IMR-90 (cell line): Measurements from ENCODE around the gene KLHL29. TPM values are rescaled to one million over a fixed set of nuclear protein-coding genes. Genes with fewer than 3 reads are reported as not detected.

Experiments used
- ATAC-seq: fragments of 200-7000 bp; cut with Tn5 transposase; 2 replicates; pipeline ENCODE4 v1.9.1; 2020; ENCODE audit warnings: low read depth, mild to moderate bottlenecking, moderate library complexity
- BruUV-seq: library from RNA; stranded (reverse); fragments of 400-500 nt; replicated peaks from 2 replicates; lab custom pipeline; 2021; lab: Mats Ljungman, UMichigan
- CTCF ChIA-PET: fragments of 300-600 bp; formaldehyde crosslinking; extraction: SDS; loops from one replicate; lab custom pipeline; 2021; ENCODE audit warnings: antibody characterized with exemption; lab: Yijun Ruan, JAX
- POLR2A ChIA-PET: fragments of 300-600 bp; sonication (Branson Sonifier 250); formaldehyde crosslinking; loops from one replicate; lab custom pipeline; 2022; ENCODE audit warnings: antibody characterized with exemption; ENCODE audit not compliant: unreplicated experiment; lab: Charles Lee
- DNase-seq: peaks from one replicate; pipeline ENCODE4 v3.0.0; 2013
- H2AFZ ChIP-seq: replicated peaks from 2 replicates; pipeline ENCODE3; 2013; ENCODE audit warnings: low read length, mild to moderate bottlenecking; ENCODE audit not compliant: poor library complexity
- H2AK5ac ChIP-seq: 2 replicates; pipeline ENCODE4 v1.6.1; 2013; ENCODE audit warnings: low read depth, low read length, inconsistent platforms
- H2AK9ac ChIP-seq: replicated peaks from 2 replicates; pipeline ENCODE3; 2013; ENCODE audit warnings: mild to moderate bottlenecking, low read depth, low read length, moderate library complexity; ENCODE audit not compliant: poor library complexity
- H2BK120ac ChIP-seq: 2 replicates; pipeline ENCODE4 v1.6.1; 2013; ENCODE audit warnings: low read depth, low read length, inconsistent platforms
- H2BK15ac ChIP-seq: 3 replicates; pipeline ENCODE4 v1.6.1; 2013; ENCODE audit warnings: low read depth, low read length, inconsistent platforms
- H2BK20ac ChIP-seq: 2 replicates; pipeline ENCODE4 v1.6.1; 2013; ENCODE audit warnings: low read depth, mild to moderate bottlenecking, inconsistent platforms, low read length, moderate library complexity
- H2BK5ac ChIP-seq: 2 replicates; pipeline ENCODE4 v1.6.1; 2013; ENCODE audit warnings: mild to moderate bottlenecking, low read depth, low read length, inconsistent platforms; ENCODE audit not compliant: poor library complexity, severe bottlenecking
- H3K14ac ChIP-seq: replicated peaks from 2 replicates; pipeline ENCODE4 v1.6.1; 2013; ENCODE audit warnings: low read depth, low read length, inconsistent platforms
- H3K18ac ChIP-seq: 2 replicates; pipeline ENCODE4 v1.6.1; 2013; ENCODE audit warnings: low read depth, low read length, control low read depth
- H3K23ac ChIP-seq: 2 replicates; pipeline ENCODE4 v1.6.1; 2013; ENCODE audit warnings: low read depth, low read length, inconsistent platforms
- H3K27ac ChIP-seq: 2 replicates; pipeline ENCODE4 v1.5.1; 2013; ENCODE audit warnings: mild to moderate bottlenecking, control low read depth, low read length; ENCODE audit not compliant: insufficient read depth
- H3K27me3 ChIP-seq: 2 replicates; pipeline ENCODE4 v1.6.1; 2013; ENCODE audit warnings: low read length; ENCODE audit not compliant: control insufficient read depth, insufficient read depth
- H3K36me3 ChIP-seq: 2 replicates; pipeline ENCODE4 v1.6.1; 2013; ENCODE audit warnings: low read length, mixed read lengths; ENCODE audit not compliant: control insufficient read depth, insufficient read depth
- H3K4ac ChIP-seq: 2 replicates; pipeline ENCODE4 v1.6.1; 2013; ENCODE audit warnings: low read depth, low read length, inconsistent platforms
- H3K4me1 ChIP-seq: 2 replicates; pipeline ENCODE4 v1.6.1; 2013; ENCODE audit warnings: low read length, mixed read lengths; ENCODE audit not compliant: control insufficient read depth, insufficient read depth
- H3K4me2 ChIP-seq: 2 replicates; pipeline ENCODE4 v1.6.1; 2013; ENCODE audit warnings: low read depth, mild to moderate bottlenecking, control low read depth, low read length, moderate library complexity
- H3K4me3 ChIP-seq: 2 replicates; pipeline ENCODE4 v1.5.1; 2013; ENCODE audit warnings: low read depth, mild to moderate bottlenecking, control low read depth, low read length, moderate library complexity; ENCODE audit not compliant: insufficient read depth
- H3K56ac ChIP-seq: 2 replicates; pipeline ENCODE4 v1.6.1; 2013; ENCODE audit warnings: low read length, inconsistent platforms; ENCODE audit not compliant: insufficient read depth; ENCODE audit errors: extremely low read depth
- H3K79me1 ChIP-seq, 2 experiments: 2 replicates each; pipeline ENCODE4 v1.6.1; 2013; ENCODE audit warnings: low read length in 2 of 2, inconsistent platforms in 1 of 2, low read depth in 1 of 2
- H3K9ac ChIP-seq: 2 replicates; pipeline ENCODE4 v1.6.1; 2013; ENCODE audit warnings: low read depth, low read length, control low read depth
- H3K9me1 ChIP-seq: 2 replicates; pipeline ENCODE4 v1.6.1; 2013; ENCODE audit warnings: low read length, inconsistent platforms; ENCODE audit not compliant: insufficient read depth
- H3K9me3 ChIP-seq: 2 replicates; pipeline ENCODE4 v1.6.1; 2013; ENCODE audit warnings: low read length; ENCODE audit not compliant: control insufficient read depth, insufficient read depth
- H4K20me1 ChIP-seq: 2 replicates; pipeline ENCODE4 v1.6.1; 2013; ENCODE audit warnings: low read length, inconsistent platforms; ENCODE audit not compliant: insufficient read depth
- H4K5ac ChIP-seq: 2 replicates; pipeline ENCODE4 v1.6.1; 2013; ENCODE audit warnings: mild to moderate bottlenecking, low read depth, low read length, control low read depth
- H4K8ac ChIP-seq, 2 experiments: 2 replicates each; pipeline ENCODE4 v1.6.1; 2013; ENCODE audit warnings: low read depth in 2 of 2, low read length in 2 of 2, control low read depth in 1 of 2, inconsistent platforms in 1 of 2
- H4K91ac ChIP-seq: 2 replicates; pipeline ENCODE4 v1.6.1; 2013; ENCODE audit warnings: low read depth, low read length, inconsistent platforms; ENCODE audit not compliant: insufficient read depth
- BHLHE40 ChIP-seq: fragments of 150-350 bp; IDR thresholded peaks from 2 replicates; pipeline ENCODE4 v1.6.1; 2016; ENCODE audit warnings: mild to moderate bottlenecking, low read depth, low read length
- MAFK ChIP-seq: IDR thresholded peaks from 2 replicates; pipeline ENCODE4 v1.6.1; 2012; ENCODE audit warnings: low read depth, low read length, improper control_type of control experiment
- SMC3 ChIP-seq: fragments of 150-350 bp; IDR thresholded peaks from 2 replicates; pipeline ENCODE4 v1.6.1; 2016; ENCODE audit warnings: low read depth, mild to moderate bottlenecking, antibody characterized with exemption, low read length, moderate library complexity
- WGBS, 2 experiments: methylation state at CpG; one replicate each; pipeline versions ENCODE4 v1.1.5 to v1.1.7; 2013; ENCODE audit warnings: missing lambda C conversion rate in 2 of 2; ENCODE audit not compliant: insufficient read length in 1 of 2; ENCODE audit errors: extremely low coverage in 2 of 2; 5-methylcytosine and 5-hydroxymethylcytosine counted together
- dilution Hi-C: fragments of 300-500 bp; cut with HindIII; formaldehyde crosslinking; loops from one replicate; pipeline ENCODE4 v1.14.3; 2018; ENCODE audit warnings: low sequenced_read_pairs; ENCODE audit not compliant: unreplicated experiment
- in situ Hi-C: fragments of 300-500 bp; cut with MboI; formaldehyde crosslinking; loops from 3 replicates; pipeline ENCODE4 v1.14.3; 2019; ENCODE audit warnings: low sequenced_read_pairs, inconsistent platforms, mixed read lengths
- intact Hi-C: fragments of 100-400 bp; cut with micrococcal nuclease; formaldehyde crosslinking; loops from 2 replicates; pipeline ENCODE4 v1.10.0; 2022
- polyA plus RNA-seq, 3 experiments: library from polyadenylated mRNA; depleted of rRNA; stranded (reverse); fragments of >200 nt; gene quantifications; 2 replicates each; pipeline ENCODE4 v1.2.3, GENCODE V29; 2012; ENCODE audit warnings: low replicate concordance in 1 of 3
- total RNA-seq: library from RNA; depleted of rRNA; stranded (reverse); fragments of >200 nt; gene quantifications from 2 replicates; pipeline ENCODE4 v1.2.3, GENCODE V29; 2012
- TF ChIP-seq, protein P1 (sequence below): fragments of 150-350 bp; IDR thresholded peaks from 2 replicates; pipeline ENCODE4 v1.6.1; 2017; ENCODE audit warnings: mild to moderate bottlenecking, antibody characterized with exemption, low read length, low read depth

KLHL29 gene
- total and polyA plus RNA-seq, 2 of the 4 experiments (the other 2 are of a cell fraction), result 2.0 to 8.0 TPM

GRCh38 chr2:23662941-23663920, 278.3 kb downstream of the KLHL29 start:
- no peak overlapping the region for H2BK15ac ChIP-seq
- H2AK5ac ChIP-seq, result 0 out of 2 replicates have a peak overlapping the region, but pooled peaks have one; percentile 3
- H4K5ac ChIP-seq, result no peak overlapping the region
- H3K23ac ChIP-seq, result no peak overlapping the region; the same call in 1 of the 2 replicates
- 0% methylated on average over 4 of the region's 46 CpGs; no CpG with 5 or more reads in 1 of the 2 experiments for WGBS, 2 experiments
- DNase-seq, result no peak
- BruUV-seq, result no TSS peak
- no peak overlapping the region for H2BK5ac ChIP-seq
- H3K4me2 ChIP-seq, result peak overlapping the region; percentile 29; the same call in 1 of the 2 replicates
- H3K79me1 ChIP-seq, result no peaks in the 10 kb centered on the region
- no peak overlapping the region for H2BK120ac ChIP-seq
- no peak overlapping the region for H3K9ac ChIP-seq
- H3K56ac ChIP-seq, result no peak overlapping the region
- in situ Hi-C loops (no loop called here), intact Hi-C loops (no loop called here), dilution Hi-C loops (no loop called here)
- H3K14ac ChIP-seq, result no peak overlapping the region
- POLR2A ChIA-PET, result no interaction called here
- H4K20me1 ChIP-seq, result no peaks in the 10 kb centered on the region
- no peak overlapping the region for H2AK9ac ChIP-seq
- H3K27me3 ChIP-seq, result no peaks in the 10 kb centered on the region
- peaks cover 4% of the 10 kb centered on the region; the same call in 1 of the 2 replicates for H3K9me1 ChIP-seq
- peak; percentile 67 for ATAC-seq
- CTCF ChIA-PET, result no interaction called here
- no peak overlapping the region for H3K18ac ChIP-seq
- no peak overlapping the region for H2BK20ac ChIP-seq
- H4K91ac ChIP-seq, result no peak overlapping the region
- no peak overlapping the region for H3K4ac ChIP-seq
- H3K27ac ChIP-seq, result no peak overlapping the region
- H3K9me3 ChIP-seq, result no peaks in the 10 kb centered on the region
- H3K4me3 ChIP-seq, result no peak overlapping the region
- no peak overlapping the region for H4K8ac ChIP-seq
- no peaks in the 10 kb centered on the region for H3K36me3 ChIP-seq
- TF ChIP-seq, protein P1, sequence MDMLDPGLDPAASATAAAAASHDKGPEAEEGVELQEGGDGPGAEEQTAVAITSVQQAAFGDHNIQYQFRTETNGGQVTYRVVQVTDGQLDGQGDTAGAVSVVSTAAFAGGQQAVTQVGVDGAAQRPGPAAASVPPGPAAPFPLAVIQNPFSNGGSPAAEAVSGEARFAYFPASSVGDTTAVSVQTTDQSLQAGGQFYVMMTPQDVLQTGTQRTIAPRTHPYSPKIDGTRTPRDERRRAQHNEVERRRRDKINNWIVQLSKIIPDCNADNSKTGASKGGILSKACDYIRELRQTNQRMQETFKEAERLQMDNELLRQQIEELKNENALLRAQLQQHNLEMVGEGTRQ, result peak; percentile 76
- TF ChIP-seq SMC3 (no peak), MAFK (no peak), BHLHE40 (0 out of 2 replicates have a peak, but pooled peaks have one; percentile 16)
- no peaks in the 10 kb centered on the region for H3K4me1 ChIP-seq
- H2AFZ ChIP-seq, result peak overlapping the region; percentile 74
